Raji (cell line): ENCODE results near the gene NEDD1.

ENCODE experiments used
- POLR2A ChIP-seq: IDR thresholded peaks from 2 replicates; pipeline ENCODE4 v1.6.1; 2011; ENCODE audit warnings: low read depth, low read length, control low read depth; ENCODE audit not compliant: insufficient read depth

The NEDD1 gene

DNA sequence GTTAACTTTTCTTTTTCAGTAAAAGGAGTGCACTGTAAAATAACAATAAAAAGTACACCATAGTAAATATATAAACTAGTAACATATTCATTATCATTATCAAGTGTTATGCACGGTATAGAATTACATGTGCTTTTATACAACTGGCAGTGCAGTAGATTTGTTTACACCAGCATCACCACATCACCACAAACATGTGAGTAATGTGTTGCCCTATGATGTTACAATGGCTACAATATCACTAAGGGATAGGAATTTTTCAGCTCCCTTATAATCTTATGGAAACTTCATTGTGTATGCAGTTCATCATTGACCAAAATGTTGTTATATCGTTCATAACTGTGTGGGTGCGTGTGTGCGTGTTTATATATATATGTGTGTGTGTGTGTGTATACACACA is 23.5 kb upstream of the NEDD1 start:
- TF ChIP-seq POLR2A, result no peak

DNA sequence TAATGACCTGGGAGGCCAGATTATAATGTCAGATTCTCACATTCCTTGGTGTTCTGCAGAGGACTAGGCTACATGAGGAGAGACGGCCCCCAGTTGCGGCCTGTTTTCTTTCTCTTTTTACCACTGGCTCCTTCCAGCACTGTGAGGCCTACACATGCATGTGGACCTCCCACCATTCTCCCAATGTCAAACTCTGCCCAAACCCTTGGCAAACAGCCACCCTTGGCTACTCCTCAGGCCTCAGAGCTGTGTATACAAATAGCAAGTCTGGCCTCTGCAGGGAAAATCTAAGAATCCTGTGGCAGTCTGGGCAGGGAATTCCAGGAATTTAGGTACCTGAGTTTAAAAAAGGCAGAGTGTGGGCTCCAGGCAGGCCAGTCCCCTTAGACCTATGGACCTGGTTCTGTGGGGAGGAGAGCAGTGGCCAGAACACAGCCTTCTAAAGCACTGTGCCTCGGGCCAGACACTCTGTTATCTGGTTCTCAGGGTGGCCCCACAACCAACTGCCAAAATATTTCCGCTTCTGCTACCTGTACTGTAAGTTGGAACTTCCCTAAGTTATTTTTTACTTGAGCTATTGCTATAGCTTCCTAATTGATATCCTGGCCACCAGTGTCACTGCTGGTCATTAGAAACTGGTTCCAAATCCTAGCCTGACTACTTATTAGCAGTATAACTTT is 19.9 kb upstream of the NEDD1 start:
- TF ChIP-seq POLR2A, result no peak

DNA sequence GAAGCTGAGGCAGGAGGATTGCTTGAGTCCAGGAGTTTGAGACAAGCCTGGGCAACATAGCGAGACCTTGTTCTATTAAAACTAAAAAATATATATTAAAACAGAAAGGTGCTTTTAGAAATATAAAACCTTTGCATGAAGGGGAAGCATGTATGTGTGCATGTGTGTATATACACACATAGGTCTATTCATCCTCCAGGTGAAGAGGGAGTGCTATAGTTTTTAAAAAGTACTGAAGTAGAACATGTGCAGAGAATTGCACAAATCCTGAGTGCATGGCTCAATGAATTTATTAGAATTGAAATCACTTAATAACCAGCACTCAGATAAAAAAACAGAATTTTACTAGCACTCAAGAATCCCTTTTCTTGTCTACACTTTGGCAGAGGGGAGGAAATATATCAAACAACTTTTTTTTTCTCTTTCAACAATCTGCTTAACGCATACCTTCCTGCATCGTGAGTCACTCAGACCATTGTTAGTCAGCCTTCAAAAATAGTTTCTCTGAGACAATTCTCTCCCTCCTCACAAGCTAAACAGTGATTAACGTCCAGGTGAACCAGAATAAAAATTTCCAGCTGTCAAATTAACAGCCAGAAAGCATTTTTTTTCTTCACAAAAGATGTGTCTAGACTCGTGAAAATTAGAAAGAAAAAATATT is 17.7 kb upstream of the NEDD1 start:
- no peak for TF ChIP-seq POLR2A

DNA sequence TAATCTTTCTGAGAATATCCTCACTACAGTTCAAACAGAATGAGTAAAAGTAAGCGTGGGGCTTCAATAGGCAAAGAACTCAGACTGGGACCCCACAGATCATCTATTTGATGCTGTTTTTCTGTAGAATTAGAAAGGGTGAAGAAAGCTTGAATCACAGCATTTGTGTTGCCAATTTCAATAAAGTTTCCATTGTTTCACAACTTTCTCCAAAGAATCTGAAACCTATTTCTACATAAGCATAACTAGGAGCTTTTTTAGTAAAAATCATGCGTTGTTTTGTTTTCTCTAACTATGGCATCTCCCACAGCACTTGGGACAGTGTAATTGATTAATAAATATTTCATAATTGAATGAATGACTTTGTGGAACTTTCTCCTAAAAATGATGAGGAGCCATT is 16.7 kb upstream of the NEDD1 start:
- no peak for TF ChIP-seq POLR2A

DNA sequence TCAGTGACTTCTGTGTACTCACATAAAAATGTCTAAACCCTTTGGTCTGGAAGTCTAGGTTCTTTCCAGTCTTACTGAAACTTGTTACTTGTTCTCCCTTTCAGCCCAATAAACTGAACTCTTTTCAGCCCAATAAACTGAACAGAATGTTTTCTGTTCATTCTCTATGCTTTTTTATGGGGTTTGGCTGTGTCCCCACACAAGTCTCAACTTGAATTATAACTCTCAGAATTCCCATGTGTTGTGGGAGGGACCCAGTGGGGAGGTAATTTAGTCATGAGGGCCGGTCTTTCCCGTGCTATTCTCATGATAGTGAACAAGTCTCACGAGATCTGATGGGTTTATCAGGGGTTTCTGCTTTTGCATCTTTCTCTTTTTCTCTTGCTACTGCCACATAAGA is 15.0 kb upstream of the NEDD1 start:
- TF ChIP-seq POLR2A, result no peak

GRCh38 chr12:96897421-96897820 is 9.6 kb upstream of the NEDD1 start:
- no peak for TF ChIP-seq POLR2A

GRCh38 chr12:96901175-96901574 is 5.9 kb upstream of the NEDD1 start:
- TF ChIP-seq POLR2A, result no peak

- TF ChIP-seq POLR2A, result no peak
These were observed 5.0 kb upstream of the NEDD1 start for GRCh38 chr12:96902076-96902475.

DNA sequence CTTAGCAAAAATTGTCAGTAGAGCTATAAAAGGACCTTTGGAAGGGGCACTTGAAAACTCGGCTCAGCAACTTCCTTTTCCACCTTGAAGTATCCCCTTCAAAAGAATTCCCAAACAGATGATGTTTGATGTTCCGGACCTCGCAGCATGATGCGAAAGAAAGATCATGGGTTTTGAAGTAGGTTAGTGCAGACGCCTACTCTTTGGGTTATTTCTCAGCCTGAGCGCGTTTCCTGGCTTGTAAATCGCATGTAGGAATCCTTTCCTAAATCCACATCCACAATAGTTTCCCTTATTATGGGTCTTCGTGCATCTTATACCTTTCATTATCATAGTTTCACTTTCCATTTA is 584 bp upstream of the NEDD1 start:
- TF ChIP-seq POLR2A, result no peak

- no peak for TF ChIP-seq POLR2A
These were observed 790 bp downstream of the NEDD1 start for GRCh38 chr12:96907671-96908422.

DNA sequence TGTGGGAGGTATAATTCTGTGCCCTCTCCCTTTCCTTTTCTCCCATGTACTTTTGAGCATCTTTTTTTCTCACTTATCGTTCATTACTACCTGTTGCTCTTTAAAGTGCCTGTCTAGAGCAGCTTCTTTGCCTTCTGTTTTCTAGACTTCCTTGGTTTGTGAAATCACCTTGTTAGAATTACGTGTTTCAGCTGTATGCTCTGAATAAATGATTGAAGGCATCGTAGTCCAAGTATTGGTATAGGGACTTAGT is 1.3 kb downstream of the NEDD1 start:
- TF ChIP-seq POLR2A, result no peak

GRCh38 chr12:96912261-96912660 is 5.2 kb downstream of the NEDD1 start:
- no peak for TF ChIP-seq POLR2A

DNA sequence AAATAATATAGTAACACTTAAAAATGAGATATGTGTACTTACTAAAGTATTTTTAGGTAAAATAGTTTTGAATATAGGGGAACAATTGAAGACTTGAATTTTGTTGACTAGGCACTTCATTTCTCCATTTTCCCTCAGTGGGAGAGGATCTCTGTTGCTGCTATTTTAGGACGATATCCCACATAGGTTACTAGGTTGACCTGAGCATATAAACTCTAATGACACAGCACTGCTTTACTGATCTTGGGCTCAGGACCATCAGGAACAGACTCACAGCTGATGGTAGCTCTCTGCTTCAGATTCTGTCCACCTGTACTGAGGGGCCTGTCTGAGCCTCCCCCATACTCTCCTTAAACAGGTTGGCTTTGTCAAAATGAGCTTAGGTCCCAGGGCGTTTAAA is 5.9 kb downstream of the NEDD1 start:
- TF ChIP-seq POLR2A, result no peak

DNA sequence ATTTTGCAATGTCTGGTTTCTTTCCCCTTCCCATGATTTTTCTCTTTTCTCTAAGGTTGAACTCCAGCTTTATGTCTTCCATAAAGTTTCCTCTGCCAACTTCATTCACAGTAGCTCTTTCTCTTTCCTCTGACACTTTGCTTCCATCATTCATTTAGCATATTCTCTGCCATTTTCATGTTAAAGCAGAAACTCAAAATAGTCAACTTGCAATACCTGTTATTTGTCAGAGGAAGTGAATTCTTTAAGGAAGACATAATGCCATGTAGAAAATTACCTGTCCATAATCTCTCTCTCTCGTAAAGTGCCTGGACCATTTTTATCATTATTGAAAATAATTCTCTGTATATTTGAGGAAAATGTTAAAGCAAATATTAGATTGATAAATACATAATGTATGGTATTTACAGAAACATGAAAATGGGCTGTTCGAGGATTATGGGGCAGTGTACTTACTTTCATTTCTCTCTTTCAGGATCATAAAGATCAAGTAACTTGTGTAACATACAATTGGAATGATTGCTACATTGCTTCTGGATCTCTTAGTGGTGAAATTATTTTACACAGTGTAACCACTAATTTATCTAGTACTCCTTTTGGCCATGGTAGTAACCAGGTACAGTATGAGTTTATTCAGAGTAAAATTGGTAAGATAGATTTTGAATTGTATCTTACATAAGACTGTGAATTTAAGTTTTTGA is 12.6 kb downstream of the NEDD1 start:
- no peak for TF ChIP-seq POLR2A

DNA sequence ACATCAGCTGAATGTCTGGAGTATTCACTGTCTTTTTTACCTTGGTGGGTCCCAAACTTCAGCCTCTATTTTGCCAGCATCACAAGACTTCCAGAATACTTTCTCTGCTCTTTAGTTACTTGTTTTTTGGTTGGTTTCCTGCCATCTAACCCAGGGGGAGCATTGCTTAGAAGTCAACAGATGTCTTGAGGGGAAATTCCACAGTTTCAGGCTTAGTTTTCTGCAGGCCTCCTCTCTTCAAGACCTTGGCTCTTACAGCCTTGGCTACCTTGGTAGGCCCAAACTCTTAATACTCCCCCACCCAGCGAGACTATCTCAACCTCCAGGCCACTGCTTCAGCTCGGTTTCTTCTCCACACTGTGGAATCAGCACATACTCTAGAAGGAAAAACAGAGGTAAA is 41.7 kb downstream of the NEDD1 start:
- no peak for TF ChIP-seq POLR2A

- no peak for TF ChIP-seq POLR2A
These were observed 72.5 kb downstream of the NEDD1 start for GRCh38 chr12:96979532-96979931.
